ENCODE data around the gene CXCL1. TPM values are rescaled to one million over a fixed set of nuclear protein-coding genes. Genes with fewer than 3 reads are reported as not detected.

Gene CXCL1
- not detected for polyA plus RNA-seq (2012; ENCODE audit: low read depth, missing spikeins)

DNA sequence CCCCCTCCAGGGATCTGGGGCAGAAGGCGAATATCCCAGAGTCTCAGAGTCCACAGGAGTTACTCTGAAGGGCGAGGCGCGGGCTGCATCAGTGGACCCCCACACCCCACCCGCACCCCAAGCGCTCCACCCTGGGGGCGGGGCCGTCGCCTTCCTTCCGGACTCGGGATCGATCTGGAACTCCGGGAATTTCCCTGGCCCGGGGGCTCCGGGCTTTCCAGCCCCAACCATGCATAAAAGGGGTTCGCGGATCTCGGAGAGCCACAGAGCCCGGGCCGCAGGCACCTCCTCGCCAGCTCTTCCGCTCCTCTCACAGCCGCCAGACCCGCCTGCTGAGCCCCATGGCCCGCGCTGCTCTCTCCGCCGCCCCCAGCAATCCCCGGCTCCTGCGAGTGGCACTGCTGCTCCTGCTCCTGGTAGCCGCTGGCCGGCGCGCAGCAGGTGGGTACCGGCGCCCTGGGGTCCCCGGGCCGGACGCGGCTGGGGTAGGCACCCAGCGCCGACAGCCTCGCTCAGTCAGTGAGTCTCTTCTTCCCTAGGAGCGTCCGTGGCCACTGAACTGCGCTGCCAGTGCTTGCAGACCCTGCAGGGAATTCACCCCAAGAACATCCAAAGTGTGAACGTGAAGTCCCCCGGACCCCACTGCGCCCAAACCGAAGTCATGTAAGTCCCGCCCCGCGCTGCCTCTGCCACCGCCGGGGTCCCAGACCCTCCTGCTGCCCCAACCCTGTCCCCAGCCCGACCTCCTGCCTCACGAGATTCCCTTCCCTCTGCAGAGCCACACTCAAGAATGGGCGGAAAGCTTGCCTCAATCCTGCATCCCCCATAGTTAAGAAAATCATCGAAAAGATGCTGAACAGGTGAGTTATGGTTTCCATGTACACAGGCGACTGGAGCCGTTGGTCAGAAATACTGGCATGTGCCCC, at the start of gene CXCL1:
CXCL1 (plus strand) TSS at position 264 of the 926 bp plus-strand sequence; CDS start at position 342, 78 bp downstream.
- FAIRE-seq (no peak), DNase-seq (ENCODE audit: insufficient read length, low spot score) (no peak)
- TF ChIP-seq SPI1 (IDR thresholded peaks at IDR 0.05; ENCODE audit: low read depth, low read length) (no peak), POU2F2 (IDR thresholded peaks at IDR 0.05; ENCODE audit: low read depth, low read length) (no peak), PAX5 (IDR thresholded peaks at IDR 0.05; ENCODE audit: insufficient read depth, low read length, severe bottlenecking) (no peak), POLR2A (IDR thresholded peaks at IDR 0.05; ENCODE audit: low read depth, low read length) (no peak)

DNA sequence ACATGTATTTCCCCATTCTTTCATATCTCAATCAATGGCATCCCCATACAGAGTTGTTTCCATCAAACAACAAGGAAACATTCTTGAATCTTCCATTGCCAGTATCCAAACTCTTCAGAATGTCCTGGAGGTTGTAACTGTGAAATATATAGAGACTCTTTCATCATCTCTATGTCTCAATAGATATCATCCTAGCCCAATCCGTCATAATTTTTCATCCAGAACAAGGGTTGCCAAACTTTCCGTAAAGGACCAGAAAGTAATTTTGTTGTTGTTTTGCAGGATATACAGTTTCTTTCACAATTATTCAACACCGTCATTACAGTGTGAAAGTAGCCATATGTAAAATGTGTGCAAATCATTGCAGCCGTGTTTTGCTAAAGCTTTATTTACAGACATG, 47.9 kb upstream of the CXCL1 start:
- FAIRE-seq (no peak), DNase-seq (ENCODE audit: insufficient read length, low spot score) (no peak)
- TF ChIP-seq POLR2AphosphoS5 (IDR thresholded peaks at IDR 0.05; ENCODE audit: low read depth, low read length) (no peak), TAF1 (IDR thresholded peaks at IDR 0.05; ENCODE audit: low read depth, low read length) (no peak), POU2F2 (IDR thresholded peaks at IDR 0.05; ENCODE audit: low read depth, low read length) (no peak), PAX5 (IDR thresholded peaks at IDR 0.05; ENCODE audit: insufficient read depth, low read length, severe bottlenecking) (no peak)

DNA sequence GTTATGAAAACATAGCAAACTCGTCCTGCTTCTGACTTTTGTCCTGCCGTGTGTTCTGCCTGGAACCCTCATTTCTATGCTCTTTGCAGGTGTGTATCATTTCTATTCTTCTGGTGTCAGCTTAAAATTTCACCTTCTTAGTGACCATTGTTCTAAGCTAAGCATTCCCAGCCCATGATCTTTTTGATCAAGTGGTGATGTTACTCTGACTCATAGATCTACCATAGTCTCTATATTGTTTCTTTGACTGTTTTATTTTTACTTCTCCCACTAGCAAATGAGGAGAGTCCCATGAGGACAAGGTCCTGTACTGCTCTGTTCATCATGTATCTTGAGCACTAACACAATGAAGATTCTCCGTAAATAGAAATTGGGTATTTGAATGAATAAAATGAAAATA, 46.8 kb upstream of the CXCL1 start:
- TF ChIP-seq POU2F2 (IDR thresholded peaks at IDR 0.05; ENCODE audit: low read depth, low read length): no peak
- no peak for TF ChIP-seq PAX5 (IDR thresholded peaks at IDR 0.05; ENCODE audit: insufficient read depth, low read length, severe bottlenecking)
- TF ChIP-seq POLR2AphosphoS5 (IDR thresholded peaks at IDR 0.05; ENCODE audit: low read depth, low read length): no peak
- TF ChIP-seq SPI1 (IDR thresholded peaks at IDR 0.05; ENCODE audit: low read depth, low read length): no peak
- FAIRE-seq (no peak), DNase-seq (ENCODE audit: insufficient read length, low spot score) (no peak)

DNA sequence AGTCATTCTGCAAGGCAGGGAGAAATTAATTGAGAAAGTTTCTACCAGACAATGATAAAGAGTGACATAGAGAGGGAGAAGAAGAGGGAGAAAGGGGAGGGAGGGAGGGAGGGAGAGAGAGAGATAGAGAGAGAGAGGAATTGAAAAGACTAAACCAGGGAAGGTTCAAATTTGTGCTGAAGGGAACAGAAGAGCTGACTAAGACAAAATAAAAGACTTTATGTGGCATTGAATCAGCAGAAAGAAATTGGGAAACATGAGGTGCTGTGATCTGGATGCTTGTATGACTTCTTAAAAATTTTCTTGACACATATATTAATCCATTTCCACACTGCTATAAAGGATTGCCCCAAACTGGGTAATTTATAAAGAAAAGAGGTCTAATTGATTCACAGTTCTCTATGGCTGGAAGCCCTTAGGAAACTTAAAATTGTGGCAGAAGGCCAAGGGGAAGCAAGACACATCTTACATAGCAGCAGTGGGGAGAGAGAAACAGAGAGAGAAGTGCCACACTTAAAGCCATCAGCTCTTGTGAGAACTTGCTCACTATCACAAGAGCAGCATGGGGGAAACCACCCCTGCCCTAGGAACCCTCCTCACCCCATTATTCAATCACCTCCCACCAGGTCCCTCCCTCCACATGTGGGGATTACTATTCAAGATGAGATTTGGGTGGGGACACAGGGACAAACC, 46.2 kb upstream of the CXCL1 start:
- FAIRE-seq (no peak), DNase-seq (ENCODE audit: insufficient read length, low spot score) (no peak)
- no peak for TF ChIP-seq POLR2AphosphoS5 (IDR thresholded peaks at IDR 0.05; ENCODE audit: low read depth, low read length)
- no peak for TF ChIP-seq PAX5 (IDR thresholded peaks at IDR 0.05; ENCODE audit: insufficient read depth, low read length, severe bottlenecking)
- TF ChIP-seq POLR2A (IDR thresholded peaks at IDR 0.05; ENCODE audit: low read depth, low read length): no peak
- no peak for TF ChIP-seq TAF1 (IDR thresholded peaks at IDR 0.05; ENCODE audit: low read depth, low read length)
- TF ChIP-seq POU2F2 (IDR thresholded peaks at IDR 0.05; ENCODE audit: low read depth, low read length): no peak
- no peak for TF ChIP-seq SPI1 (IDR thresholded peaks at IDR 0.05; ENCODE audit: low read depth, low read length)

DNA sequence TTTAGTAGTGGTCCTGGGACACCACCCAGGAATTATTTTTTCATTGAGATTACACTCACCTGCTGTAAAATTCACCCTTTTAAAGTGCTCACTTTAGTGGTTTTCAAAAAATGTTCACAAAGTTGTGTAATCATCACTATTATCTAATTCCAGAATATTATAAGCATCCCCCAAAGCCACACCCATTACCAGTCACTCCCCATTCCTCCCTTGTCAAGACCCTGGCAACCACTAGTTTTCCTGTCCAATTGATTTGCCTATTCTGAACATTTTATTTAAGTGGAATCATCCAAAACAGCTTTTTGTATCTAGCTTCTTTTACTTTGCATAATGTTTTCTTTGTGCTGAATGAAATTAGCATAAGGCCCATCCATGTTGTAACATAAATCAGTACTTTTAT, 45.4 kb upstream of the CXCL1 start:
- no peak for TF ChIP-seq POU2F2 (IDR thresholded peaks at IDR 0.05; ENCODE audit: low read depth, low read length)
- no peak for TF ChIP-seq POLR2A (IDR thresholded peaks at IDR 0.05; ENCODE audit: low read depth, low read length)
- no peak for TF ChIP-seq SPI1 (IDR thresholded peaks at IDR 0.05; ENCODE audit: low read depth, low read length)
- TF ChIP-seq PAX5 (IDR thresholded peaks at IDR 0.05; ENCODE audit: insufficient read depth, low read length, severe bottlenecking): no peak
- TF ChIP-seq TAF1 (IDR thresholded peaks at IDR 0.05; ENCODE audit: low read depth, low read length): no peak
- no peak for TF ChIP-seq POLR2AphosphoS5 (IDR thresholded peaks at IDR 0.05; ENCODE audit: low read depth, low read length)
- FAIRE-seq: no peak

DNA sequence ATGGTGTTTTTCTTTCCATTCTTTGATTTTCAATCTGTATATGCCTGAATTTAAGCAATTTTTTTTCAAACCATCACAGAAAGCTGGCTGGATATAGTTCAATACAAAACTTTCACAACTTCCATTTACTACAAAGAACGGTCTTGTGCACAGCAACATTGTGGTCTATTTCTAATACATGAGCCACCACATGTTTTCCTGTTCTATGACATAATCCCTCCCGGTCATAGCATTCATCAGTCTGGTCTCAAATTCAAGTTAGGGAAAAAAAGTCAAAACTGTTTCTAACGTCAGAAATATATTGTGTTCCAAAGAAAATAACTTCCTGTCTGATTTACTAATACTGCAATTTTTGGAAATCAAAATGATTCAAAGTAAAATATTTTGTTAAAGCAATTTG, 40.2 kb upstream of the CXCL1 start:
- no peak for DNase-seq (ENCODE audit: insufficient read length, low spot score)
- TF ChIP-seq POU2F2 (IDR thresholded peaks at IDR 0.05; ENCODE audit: low read depth, low read length) (no peak), POLR2AphosphoS5 (IDR thresholded peaks at IDR 0.05; ENCODE audit: low read depth, low read length) (no peak), PAX5 (IDR thresholded peaks at IDR 0.05; ENCODE audit: insufficient read depth, low read length, severe bottlenecking) (no peak), SPI1 (IDR thresholded peaks at IDR 0.05; ENCODE audit: low read depth, low read length) (no peak), POLR2A (IDR thresholded peaks at IDR 0.05; ENCODE audit: low read depth, low read length) (no peak), TAF1 (IDR thresholded peaks at IDR 0.05; ENCODE audit: low read depth, low read length) (no peak)
- FAIRE-seq: no peak

More for the DNA sequence above, 45.4 kb upstream of the CXCL1 start:
- DNase-seq (ENCODE audit: insufficient read length, low spot score): no peak

DNA sequence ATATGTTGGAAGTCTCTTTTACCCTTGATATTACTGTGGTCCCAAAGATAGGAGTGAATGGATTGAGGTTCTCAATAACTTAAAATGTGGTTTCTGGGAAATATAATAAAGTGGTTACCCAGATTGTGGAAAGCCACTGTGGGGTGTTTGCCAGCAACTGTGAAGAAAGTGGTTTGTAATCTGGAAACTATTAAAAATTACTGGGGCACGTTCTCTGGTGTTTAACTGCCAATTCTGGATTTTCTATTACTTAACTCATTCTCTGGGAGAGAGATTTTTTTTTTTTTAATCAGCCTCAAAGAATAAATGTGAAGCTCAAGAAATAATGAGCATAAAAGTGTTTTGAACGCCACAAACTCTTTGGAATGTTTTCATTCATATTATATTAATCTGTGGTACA, 37.6 kb upstream of the CXCL1 start:
- TF ChIP-seq PAX5 (IDR thresholded peaks at IDR 0.05; ENCODE audit: insufficient read depth, low read length, severe bottlenecking) (no peak), TAF1 (IDR thresholded peaks at IDR 0.05; ENCODE audit: low read depth, low read length) (no peak), POLR2AphosphoS5 (IDR thresholded peaks at IDR 0.05; ENCODE audit: low read depth, low read length) (no peak), SPI1 (IDR thresholded peaks at IDR 0.05; ENCODE audit: low read depth, low read length) (no peak), POU2F2 (IDR thresholded peaks at IDR 0.05; ENCODE audit: low read depth, low read length) (no peak)
- FAIRE-seq (no peak), DNase-seq (ENCODE audit: insufficient read length, low spot score) (no peak)

DNA sequence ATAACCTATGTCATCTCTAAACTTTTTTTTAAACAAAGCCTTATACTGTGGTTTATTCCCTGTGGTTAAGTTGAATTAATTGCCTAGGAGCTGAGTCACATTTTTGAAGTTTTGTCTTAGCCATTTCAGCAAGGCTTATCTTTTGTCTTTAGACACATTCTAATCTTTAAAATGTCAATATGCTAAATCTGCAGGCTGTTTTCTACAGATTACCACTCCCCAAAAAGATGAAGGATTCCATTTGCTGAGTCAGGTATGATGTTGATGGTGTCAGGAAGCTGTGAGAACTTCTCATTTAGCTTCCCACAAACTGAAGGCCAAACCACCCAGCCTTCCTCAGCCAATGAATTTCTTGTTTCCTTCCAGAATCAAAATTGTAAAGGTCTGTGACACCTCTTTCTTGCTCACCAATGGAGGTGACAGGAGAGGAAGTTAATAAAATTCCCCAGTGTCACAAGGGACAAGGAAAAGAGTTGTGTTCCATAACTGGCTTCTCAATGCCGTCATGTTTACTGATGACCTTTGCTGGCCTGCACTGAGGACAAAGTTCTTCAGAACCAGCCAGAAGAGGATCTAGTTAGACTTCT, 36.4 kb upstream of the CXCL1 start:
- TF ChIP-seq POLR2A (IDR thresholded peaks at IDR 0.05; ENCODE audit: low read depth, low read length) (no peak), POLR2AphosphoS5 (IDR thresholded peaks at IDR 0.05; ENCODE audit: low read depth, low read length) (no peak), PAX5 (IDR thresholded peaks at IDR 0.05; ENCODE audit: insufficient read depth, low read length, severe bottlenecking) (no peak), POU2F2 (IDR thresholded peaks at IDR 0.05; ENCODE audit: low read depth, low read length) (no peak), SPI1 (IDR thresholded peaks at IDR 0.05; ENCODE audit: low read depth, low read length) (no peak), TAF1 (IDR thresholded peaks at IDR 0.05; ENCODE audit: low read depth, low read length) (no peak)
- DNase-seq (ENCODE audit: insufficient read length, low spot score) (no peak), FAIRE-seq (no peak)

Data from GM12891 (cell line).